AG04449 (cell line): ENCODE results near the gene FADS1.

ENCODE experiments used
- CTCF ChIA-PET: fragments of 350-600 bp; formaldehyde crosslinking; extraction: SDS; loops from one replicate; lab custom pipeline; 2021; ENCODE audit warnings: antibody characterized with exemption; lab: Yijun Ruan, JAX
- POLR2A ChIA-PET: fragments of 400-600, 350-600 bp; formaldehyde crosslinking; extraction: SDS; loops from one replicate; lab custom pipeline; 2020; ENCODE audit warnings: antibody characterized with exemption, inconsistent platforms; lab: Yijun Ruan, JAX
- DNase-seq: peaks from one replicate; pipeline ENCODE4 v3.0.0-alpha.2; 2010; ENCODE audit warnings: low read depth, low spot score
- H3K4me3 ChIP-seq: 2 replicates; pipeline ENCODE4 v1.5.1; 2011; ENCODE audit warnings: low read depth, mild to moderate bottlenecking, control low read depth, low read length
- TF ChIP-seq, protein P1 (sequence below): IDR thresholded peaks from one replicate; pipeline ENCODE4 v1.5.1; 2011; ENCODE audit warnings: mild to moderate bottlenecking, moderate library complexity, low read length, control low read depth, inconsistent platforms; ENCODE audit not compliant: insufficient read depth; ENCODE audit errors: missing control alignments

Gene FADS1

DNA sequence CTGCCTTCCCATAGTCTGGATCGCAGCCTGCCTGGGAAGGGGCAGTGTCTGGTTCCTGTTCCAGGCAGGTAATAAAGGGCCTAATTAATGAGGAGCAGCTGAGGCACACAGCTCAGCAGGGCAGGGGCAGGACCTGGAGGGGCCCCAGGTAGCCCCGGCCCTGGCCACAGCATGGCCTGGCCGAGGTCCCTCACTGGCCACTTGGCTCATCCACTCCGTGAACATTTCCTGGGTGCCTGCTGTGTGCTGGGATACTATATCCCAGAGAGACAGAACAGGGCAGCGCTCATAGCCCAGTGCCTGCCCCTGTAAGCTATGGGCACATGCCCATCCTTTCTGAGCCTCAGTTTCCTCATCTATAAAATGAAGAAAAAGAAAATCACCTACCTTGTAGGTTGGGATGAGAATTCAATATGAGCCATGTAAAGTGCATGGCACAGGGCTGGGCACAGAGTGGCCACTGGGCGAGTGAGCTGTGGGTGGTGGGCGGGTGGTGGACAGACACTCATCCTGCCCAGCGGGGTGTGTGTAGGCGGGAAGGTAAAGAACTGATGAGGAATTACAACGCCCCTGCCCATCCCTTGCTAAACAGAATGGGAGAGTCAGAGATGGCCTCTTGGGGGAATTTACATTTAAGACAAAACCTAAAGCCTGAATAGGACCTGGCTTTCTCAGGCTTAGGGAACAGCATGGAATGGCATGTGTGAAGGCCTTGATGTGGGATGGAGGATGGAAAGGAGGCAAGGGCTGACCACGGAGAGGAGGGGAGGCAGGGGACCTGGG, 55.2 kb downstream of the FADS1 start:
- POLR2A ChIA-PET = no interaction called here
- no peak overlapping the region for H3K4me3 ChIP-seq
- TF ChIP-seq, protein P1, sequence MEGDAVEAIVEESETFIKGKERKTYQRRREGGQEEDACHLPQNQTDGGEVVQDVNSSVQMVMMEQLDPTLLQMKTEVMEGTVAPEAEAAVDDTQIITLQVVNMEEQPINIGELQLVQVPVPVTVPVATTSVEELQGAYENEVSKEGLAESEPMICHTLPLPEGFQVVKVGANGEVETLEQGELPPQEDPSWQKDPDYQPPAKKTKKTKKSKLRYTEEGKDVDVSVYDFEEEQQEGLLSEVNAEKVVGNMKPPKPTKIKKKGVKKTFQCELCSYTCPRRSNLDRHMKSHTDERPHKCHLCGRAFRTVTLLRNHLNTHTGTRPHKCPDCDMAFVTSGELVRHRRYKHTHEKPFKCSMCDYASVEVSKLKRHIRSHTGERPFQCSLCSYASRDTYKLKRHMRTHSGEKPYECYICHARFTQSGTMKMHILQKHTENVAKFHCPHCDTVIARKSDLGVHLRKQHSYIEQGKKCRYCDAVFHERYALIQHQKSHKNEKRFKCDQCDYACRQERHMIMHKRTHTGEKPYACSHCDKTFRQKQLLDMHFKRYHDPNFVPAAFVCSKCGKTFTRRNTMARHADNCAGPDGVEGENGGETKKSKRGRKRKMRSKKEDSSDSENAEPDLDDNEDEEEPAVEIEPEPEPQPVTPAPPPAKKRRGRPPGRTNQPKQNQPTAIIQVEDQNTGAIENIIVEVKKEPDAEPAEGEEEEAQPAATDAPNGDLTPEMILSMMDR = no peak
- no peak for DNase-seq
- CTCF ChIA-PET = interaction anchor here (1.0 to 12.8 kb wide), 4 partner anchors 8 to 28 kb away, joined by 3 to 97 read pairs (median 4); no protein-coding TSS in a partner anchor

DNA sequence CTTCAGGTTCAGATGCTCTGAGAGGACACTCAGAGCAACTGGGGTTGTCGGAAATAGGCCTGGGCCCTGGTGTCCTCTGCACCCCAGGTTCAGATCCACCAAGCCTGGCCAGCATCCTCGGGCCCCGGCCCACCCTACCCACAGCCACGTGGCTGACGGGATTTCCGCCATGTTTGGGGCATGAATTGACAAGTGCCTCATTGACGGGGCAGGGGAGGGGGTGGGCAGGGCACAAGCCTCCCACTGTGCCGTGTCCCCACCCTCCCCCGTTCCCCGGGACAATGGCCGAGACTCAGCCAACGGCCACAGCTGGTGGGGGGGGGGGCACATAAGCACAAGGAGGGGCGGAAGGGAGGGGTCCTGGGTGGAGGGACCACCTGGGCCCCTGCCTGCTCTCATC, 55.9 kb downstream of the FADS1 start:
- H3K4me3 ChIP-seq = no peak overlapping the region
- ChIA-PET POLR2A (no interaction called here), CTCF (interaction anchor here (1.0 to 12.8 kb wide), 4 partner anchors 12 to 321 kb away, joined by 4 to 97 read pairs (median 4); no protein-coding TSS in a partner anchor)
- DNase-seq = no peak
- TF ChIP-seq, protein P1 = no peak

DNA sequence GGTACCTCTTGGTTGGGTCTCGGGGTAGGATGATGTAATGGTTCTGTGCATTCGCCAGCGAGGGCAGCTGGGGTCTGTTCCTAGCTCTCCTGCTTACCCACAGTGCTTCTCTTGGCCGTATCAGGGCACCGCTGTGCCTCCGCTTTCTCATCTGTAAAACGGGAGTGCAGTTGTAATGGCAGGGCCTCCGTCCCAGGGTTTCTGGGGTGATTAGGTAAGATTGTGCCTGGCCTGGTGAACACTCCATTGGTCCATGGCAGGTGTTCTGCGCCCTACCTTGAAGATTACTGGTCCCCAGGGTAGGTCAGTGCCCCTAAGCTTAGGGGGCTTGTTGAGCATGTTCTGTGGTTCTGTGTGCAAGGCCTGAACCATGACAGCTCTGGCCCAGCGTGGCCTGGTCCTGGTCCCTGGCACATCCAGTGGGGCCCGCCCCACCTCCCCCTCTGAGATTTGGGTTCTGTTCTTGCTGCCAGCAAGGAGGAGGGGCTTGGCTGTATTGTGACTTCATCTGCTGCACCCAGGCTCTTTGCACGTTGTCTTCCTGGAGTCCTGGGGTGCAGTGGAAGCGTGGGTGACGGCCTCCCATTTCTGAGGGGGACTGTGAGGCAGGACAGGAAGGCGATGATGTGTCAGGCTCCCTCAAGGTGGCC, 59.5 kb downstream of the FADS1 start:
- CTCF ChIA-PET = interaction anchor here (1.0 to 5.1 kb wide), 5 partner anchors 9 to 30 kb away, joined by 3 to 42 read pairs (median 5); no protein-coding TSS in a partner anchor
- DNase-seq = no peak
- H3K4me3 ChIP-seq = no peak overlapping the region
- POLR2A ChIA-PET = no interaction called here
- TF ChIP-seq, protein P1 = no peak

DNA sequence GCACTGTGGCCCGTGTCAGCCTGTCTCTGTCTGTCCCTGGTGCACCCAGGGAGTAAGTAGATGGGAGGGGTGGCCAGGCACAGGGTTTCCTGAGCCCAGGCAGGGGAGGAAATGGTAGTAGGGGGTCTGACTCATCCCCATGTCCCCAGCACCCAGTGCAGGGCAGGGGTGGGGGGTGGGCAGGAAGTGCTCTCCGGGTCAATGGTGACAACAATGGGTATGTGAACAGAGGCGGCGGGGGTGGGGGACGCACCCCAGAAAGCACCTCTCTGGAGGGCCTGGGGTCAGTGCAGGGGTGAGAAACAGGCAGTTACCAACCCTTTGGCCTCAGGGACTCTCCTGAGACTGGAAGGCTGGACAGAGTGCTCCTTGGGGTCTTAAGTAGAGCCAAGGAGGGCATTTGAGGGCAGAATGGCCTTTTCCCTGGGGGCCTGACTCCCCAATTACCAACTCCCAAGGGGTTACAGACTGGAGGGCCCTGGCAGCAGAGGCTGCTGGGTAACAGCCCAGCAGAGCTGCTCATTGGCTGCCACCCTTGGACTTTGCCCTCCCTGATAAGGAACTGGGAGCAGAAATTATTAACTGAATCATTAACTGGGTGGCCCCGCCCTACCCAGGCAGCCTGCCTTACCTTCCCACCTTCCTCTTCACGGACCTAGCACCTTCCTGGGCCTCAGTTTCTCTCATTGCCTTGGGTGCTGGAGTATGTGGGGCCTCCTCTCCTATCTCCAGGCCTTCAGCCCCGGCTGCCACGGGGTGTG, 60.2 kb downstream of the FADS1 start:
- no peak overlapping the region for H3K4me3 ChIP-seq
- ChIA-PET CTCF (interaction anchor here (1.0 to 5.1 kb wide), 7 partner anchors 8 to 352 kb away, joined by 3 to 42 read pairs (median 5); no protein-coding TSS in a partner anchor), POLR2A (no interaction called here)
- TF ChIP-seq, protein P1 = no peak
- no peak for DNase-seq

DNA sequence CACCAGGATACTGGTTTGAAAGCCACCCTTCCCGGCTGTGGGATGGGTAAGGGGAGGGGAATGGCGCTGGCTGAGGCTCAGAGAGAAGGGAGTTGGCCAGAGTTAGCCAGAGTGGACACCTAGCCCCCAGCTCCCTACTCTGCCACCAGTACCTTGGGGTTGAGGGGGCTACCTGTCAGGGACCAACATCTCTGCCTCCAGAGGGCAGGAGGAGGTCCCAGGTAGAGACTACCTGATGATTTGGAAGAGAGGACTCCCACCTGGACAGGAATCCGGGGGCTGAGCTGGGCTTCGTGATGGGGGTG, 60.7 kb downstream of the FADS1 start:
- CTCF ChIA-PET = interaction anchor here (1.0 to 5.1 kb wide), 6 partner anchors 8 to 352 kb away, joined by 3 to 42 read pairs (median 4); no protein-coding TSS in a partner anchor
- TF ChIP-seq, protein P1 = no peak
- no peak overlapping the region for H3K4me3 ChIP-seq
- DNase-seq = no peak
- POLR2A ChIA-PET = no interaction called here
